Activated T-cell treated with anti-CD3 and anti-CD28 coated beads, Interleukin-2, amount 50 U/mL, for 4 hours (primary cell): Measurements from ENCODE around the gene ADNP2. TPM values are rescaled to one million over a fixed set of nuclear protein-coding genes. Genes with fewer than 3 reads are reported as not detected.

Experiments
- ATAC-seq, 2 donors: fragments of 200-7000 bp; cut with Tn5 transposase; one replicate each; pipeline ENCODE4 v1.10.0; 2021
- DNase-seq: peaks from one replicate; pipeline ENCODE4 v3.0.0-alpha.2; 2020
- H3K27me3 Mint-ChIP-seq: one replicate; pipeline ENCODE4 v1.8.0; 2021; ENCODE audit warnings: low read depth, mixed read lengths
- H3K36me3 Mint-ChIP-seq: one replicate; pipeline ENCODE4 v1.8.0; 2022; ENCODE audit warnings: mixed read lengths; ENCODE audit not compliant: insufficient read depth
- H3K4me1 Mint-ChIP-seq: one replicate; pipeline ENCODE4 v1.8.0; 2021; ENCODE audit warnings: low read depth, mixed read lengths
- H3K4me3 Mint-ChIP-seq: one replicate; pipeline ENCODE4 v1.8.0; 2021; ENCODE audit warnings: mild to moderate bottlenecking, moderate library complexity, mixed read lengths
- H3K9me3 Mint-ChIP-seq: one replicate; pipeline ENCODE4 v1.8.0; 2021; ENCODE audit warnings: mixed read lengths
- total RNA-seq, 3 donors: library from RNA; stranded (reverse); gene quantifications; one replicate each; pipeline ENCODE4 v1.2.1, GENCODE V29; 2021

ADNP2 gene, protein sequence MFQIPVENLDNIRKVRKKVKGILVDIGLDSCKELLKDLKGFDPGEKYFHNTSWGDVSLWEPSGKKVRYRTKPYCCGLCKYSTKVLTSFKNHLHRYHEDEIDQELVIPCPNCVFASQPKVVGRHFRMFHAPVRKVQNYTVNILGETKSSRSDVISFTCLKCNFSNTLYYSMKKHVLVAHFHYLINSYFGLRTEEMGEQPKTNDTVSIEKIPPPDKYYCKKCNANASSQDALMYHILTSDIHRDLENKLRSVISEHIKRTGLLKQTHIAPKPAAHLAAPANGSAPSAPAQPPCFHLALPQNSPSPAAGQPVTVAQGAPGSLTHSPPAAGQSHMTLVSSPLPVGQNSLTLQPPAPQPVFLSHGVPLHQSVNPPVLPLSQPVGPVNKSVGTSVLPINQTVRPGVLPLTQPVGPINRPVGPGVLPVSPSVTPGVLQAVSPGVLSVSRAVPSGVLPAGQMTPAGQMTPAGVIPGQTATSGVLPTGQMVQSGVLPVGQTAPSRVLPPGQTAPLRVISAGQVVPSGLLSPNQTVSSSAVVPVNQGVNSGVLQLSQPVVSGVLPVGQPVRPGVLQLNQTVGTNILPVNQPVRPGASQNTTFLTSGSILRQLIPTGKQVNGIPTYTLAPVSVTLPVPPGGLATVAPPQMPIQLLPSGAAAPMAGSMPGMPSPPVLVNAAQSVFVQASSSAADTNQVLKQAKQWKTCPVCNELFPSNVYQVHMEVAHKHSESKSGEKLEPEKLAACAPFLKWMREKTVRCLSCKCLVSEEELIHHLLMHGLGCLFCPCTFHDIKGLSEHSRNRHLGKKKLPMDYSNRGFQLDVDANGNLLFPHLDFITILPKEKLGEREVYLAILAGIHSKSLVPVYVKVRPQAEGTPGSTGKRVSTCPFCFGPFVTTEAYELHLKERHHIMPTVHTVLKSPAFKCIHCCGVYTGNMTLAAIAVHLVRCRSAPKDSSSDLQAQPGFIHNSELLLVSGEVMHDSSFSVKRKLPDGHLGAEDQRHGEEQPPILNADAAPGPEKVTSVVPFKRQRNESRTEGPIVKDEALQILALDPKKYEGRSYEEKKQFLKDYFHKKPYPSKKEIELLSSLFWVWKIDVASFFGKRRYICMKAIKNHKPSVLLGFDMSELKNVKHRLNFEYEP
- total RNA-seq: 10 to 100 TPM; 23.3 to 26.3 (median 25.2) TPM

GRCh38 chr18:80108739-80109675 is at the start of gene ADNP2:
ADNP2 (plus strand) TSS chr18:80109262; CDS start chr18:80117543, 8,281 bp downstream.
- H3K4me1 Mint-ChIP-seq: peaks cover 37% of the 10 kb centered on the region
- H3K36me3 Mint-ChIP-seq: peaks cover 11% of the 10 kb centered on the region
- H3K4me3 Mint-ChIP-seq: peak within 1 kb of the TSS; percentile 85
- ATAC-seq (peak; percentile 81), DNase-seq (peak; percentile 75)
- H3K27me3 Mint-ChIP-seq: no peaks in the 10 kb centered on the region
- H3K9me3 Mint-ChIP-seq: no peaks in the 10 kb centered on the region

DNA sequence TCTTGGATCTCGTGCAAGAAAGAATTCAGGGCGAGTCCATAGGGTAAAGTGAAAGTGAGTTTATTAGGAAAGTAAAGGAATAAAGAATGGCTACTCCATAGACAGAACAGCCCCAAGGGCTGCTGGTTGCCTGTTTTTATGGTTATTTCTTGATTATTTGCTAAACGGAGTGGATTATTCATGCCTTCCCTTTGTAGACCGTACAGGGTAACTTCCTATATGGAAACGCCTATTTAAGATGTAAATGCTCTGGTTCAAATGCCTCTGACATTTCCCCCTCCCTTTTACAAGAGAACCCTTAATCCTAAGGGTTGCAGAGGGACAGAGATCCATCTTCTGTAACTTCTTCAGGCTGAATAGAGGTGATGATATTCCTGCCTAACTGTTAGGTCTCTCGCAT is 49.1 kb upstream of the ADNP2 start:
- no peak overlapping the region for H3K4me3 Mint-ChIP-seq
- H3K9me3 Mint-ChIP-seq: peaks cover 28% of the 10 kb centered on the region
- DNase-seq (no peak), ATAC-seq (no peak)
- peaks cover 2% of the 10 kb centered on the region for H3K36me3 Mint-ChIP-seq
- H3K4me1 Mint-ChIP-seq: no peaks in the 10 kb centered on the region
- peaks cover 2% of the 10 kb centered on the region for H3K27me3 Mint-ChIP-seq

DNA sequence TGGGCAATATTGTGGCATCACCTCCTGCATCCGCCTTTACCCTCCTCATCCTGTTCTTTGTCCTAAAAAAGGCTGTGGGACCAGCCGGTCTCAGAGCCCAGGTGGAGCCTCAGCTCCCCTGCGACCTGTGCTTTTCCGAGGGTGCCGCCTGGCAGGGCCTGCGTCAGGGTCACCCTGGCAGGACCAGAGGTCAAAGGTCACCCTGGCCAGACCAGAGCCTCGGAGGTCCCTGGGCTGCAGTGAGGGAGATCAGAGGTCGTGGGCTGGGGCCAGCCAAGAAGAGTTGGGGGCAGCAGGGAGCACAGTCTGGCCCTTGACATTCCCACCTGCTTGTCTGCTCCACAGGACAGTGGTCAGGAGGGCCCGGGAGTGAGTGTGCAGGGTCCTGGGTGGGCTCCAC is 43.4 kb upstream of the ADNP2 start:
- H3K27me3 Mint-ChIP-seq: no peaks in the 10 kb centered on the region
- H3K36me3 Mint-ChIP-seq: no peaks in the 10 kb centered on the region
- ATAC-seq (no peak), DNase-seq (no peak)
- H3K9me3 Mint-ChIP-seq: no peaks in the 10 kb centered on the region
- H3K4me1 Mint-ChIP-seq: no peaks in the 10 kb centered on the region
- H3K4me3 Mint-ChIP-seq: no peak overlapping the region

DNA sequence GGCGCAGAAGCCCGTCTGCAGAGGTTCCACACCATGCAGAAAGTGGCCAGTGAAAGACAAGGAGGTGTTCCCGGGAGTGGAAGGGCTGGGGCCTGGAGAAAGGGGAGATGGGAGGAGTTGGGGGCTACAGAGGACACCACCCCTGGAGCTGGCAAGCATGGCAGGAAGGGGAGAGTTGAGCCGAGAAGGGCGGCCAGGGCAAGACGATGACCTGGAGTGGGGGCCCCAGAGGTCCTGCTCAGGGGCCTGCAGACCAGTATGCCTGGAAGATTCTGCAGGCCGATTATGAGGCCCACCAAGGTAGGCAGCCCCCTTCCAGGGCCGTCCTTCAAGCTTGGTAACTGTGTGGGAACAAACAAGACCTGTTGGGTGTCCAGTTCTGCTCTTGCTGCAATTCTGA is 41.7 kb upstream of the ADNP2 start:
- Mint-ChIP-seq H3K4me1 (no peaks in the 10 kb centered on the region), H3K27me3 (no peaks in the 10 kb centered on the region), H3K4me3 (no peak overlapping the region), H3K36me3 (no peaks in the 10 kb centered on the region), H3K9me3 (no peaks in the 10 kb centered on the region)
- ATAC-seq: no peak
- no peak for DNase-seq

DNA sequence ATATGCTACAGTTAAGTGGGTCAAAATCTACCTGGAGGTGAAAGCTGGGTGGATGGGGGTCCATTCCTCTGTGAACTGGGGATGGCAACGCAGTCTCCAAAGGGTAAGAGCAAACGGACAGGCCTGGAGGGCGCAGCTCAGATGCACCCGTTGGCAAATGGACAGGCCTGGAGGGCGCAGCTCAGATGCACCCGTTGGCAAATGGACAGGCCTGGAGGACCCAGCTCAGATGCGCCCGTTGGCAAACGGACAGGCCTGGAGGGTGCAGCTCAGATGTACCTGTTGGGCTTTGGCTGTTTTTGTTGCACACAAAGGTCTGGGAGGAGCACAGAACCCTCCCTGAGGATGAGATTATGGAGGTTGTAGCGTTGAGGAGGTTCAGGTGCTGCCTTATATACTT is 41.2 kb upstream of the ADNP2 start:
- Mint-ChIP-seq H3K4me1 (no peaks in the 10 kb centered on the region), H3K9me3 (no peaks in the 10 kb centered on the region), H3K27me3 (no peaks in the 10 kb centered on the region), H3K4me3 (no peak overlapping the region), H3K36me3 (no peaks in the 10 kb centered on the region)
- ATAC-seq (no peak), DNase-seq (no peak)

- ATAC-seq: no peak
Observed at GRCh38 chr18:80068571-80069272, 40.3 kb upstream of the ADNP2 start.

DNA sequence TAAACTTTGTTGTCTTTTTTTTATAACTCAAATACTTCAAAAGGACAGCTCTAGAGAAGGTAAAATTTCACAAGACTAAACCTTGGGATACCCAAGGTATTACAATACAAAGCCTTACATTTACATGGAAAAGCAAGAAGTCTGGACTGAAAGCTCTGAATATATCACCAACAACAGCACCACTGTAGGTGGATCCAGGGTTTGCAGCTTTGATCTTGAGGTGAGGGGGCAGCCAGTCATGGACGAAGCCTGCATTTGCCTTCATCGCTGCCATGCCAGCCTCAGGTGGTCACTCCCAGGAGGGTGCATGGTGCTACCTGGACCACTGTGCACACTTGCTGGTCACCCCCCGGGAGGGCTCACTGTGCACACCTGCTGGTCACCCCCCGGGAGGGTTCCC is 38.2 kb upstream of the ADNP2 start:
- ATAC-seq: no peak
- no peaks in the 10 kb centered on the region for H3K4me1 Mint-ChIP-seq
- no peaks in the 10 kb centered on the region for H3K36me3 Mint-ChIP-seq
- H3K4me3 Mint-ChIP-seq: no peak overlapping the region
- no peak for DNase-seq
- no peaks in the 10 kb centered on the region for H3K9me3 Mint-ChIP-seq
- no peaks in the 10 kb centered on the region for H3K27me3 Mint-ChIP-seq

More at GRCh38 chr18:80068571-80069272, 40.3 kb upstream of the ADNP2 start:
- Mint-ChIP-seq H3K4me1 (no peaks in the 10 kb centered on the region), H3K9me3 (no peaks in the 10 kb centered on the region), H3K4me3 (no peak overlapping the region), H3K27me3 (no peaks in the 10 kb centered on the region), H3K36me3 (no peaks in the 10 kb centered on the region)
- no peak for DNase-seq

DNA sequence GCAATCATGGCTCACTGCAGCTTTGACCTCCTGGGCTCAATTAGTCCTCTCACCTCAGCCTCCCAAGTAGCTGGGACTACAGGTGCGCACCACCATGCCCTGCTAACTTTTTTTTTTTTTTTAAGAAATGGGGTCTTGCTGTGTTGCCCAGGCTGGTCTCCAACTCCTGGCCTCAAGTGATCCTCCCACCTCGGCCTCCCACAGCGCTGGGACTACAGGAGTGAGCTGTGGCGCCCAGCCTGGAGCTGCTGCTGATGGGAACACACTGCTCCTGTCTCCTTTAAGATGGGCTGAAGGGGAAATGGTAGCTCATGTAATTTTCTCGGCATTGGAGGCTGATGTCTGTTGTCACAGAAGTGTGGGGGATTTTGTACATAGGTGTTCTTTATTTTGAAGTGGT is 34.9 kb upstream of the ADNP2 start:
- no peak for ATAC-seq

DNA sequence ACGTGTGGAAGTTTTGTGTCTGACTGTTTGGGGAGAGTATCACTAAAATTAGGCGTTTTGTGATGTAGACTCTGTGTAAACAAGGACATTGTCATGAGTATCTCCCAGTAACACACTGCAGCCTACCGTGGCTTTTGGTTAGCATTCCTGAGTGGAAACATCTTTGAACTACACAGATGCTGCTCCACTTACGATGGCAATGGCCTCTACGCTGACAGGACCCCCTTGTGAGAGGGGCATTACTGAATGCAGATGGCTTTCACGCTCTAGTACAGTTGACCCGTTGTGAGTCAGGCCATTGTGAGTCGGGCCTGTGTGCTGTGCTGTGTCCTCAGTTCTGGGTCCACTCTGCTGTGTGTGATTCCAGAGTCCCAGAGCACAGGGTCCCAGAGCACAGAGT is 34.4 kb upstream of the ADNP2 start:
- no peak for ATAC-seq
- Mint-ChIP-seq H3K4me3 (no peak overlapping the region), H3K9me3 (no peaks in the 10 kb centered on the region)

More for the DNA sequence above, 34.9 kb upstream of the ADNP2 start:
- Mint-ChIP-seq H3K4me1 (no peaks in the 10 kb centered on the region), H3K9me3 (no peaks in the 10 kb centered on the region), H3K36me3 (no peaks in the 10 kb centered on the region), H3K27me3 (peaks cover 9% of the 10 kb centered on the region), H3K4me3 (no peak overlapping the region)
- no peak for DNase-seq

GRCh38 chr18:80075940-80076339 is 33.1 kb upstream of the ADNP2 start:
- Mint-ChIP-seq H3K4me3 (no peak overlapping the region), H3K4me1 (no peaks in the 10 kb centered on the region), H3K36me3 (no peaks in the 10 kb centered on the region), H3K27me3 (peaks cover 9% of the 10 kb centered on the region), H3K9me3 (no peaks in the 10 kb centered on the region)
- no peak for ATAC-seq
- no peak for DNase-seq

More for the DNA sequence above, 34.4 kb upstream of the ADNP2 start:
- peaks cover 9% of the 10 kb centered on the region for H3K27me3 Mint-ChIP-seq
- DNase-seq: no peak
- H3K4me1 Mint-ChIP-seq: no peaks in the 10 kb centered on the region
- no peaks in the 10 kb centered on the region for H3K36me3 Mint-ChIP-seq

DNA sequence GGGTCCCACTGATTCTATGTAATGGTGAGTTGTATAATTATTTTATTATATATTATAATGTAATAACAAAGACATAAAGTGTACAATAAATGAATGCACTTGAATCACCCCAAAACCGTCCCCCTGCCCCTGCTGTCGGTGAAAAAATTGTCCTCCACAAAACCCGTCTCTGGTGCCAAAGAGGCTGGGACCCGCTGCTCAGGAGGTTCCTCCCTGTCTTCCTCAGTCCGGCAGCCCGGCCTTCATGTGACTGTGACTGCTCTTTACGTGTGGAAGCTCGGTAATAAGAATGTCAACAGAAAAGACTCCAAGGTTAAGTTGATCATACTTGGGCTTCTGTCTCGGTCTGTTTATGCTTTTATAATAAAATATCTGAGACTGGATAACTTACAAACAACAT is 32.7 kb upstream of the ADNP2 start:
- H3K9me3 Mint-ChIP-seq: no peaks in the 10 kb centered on the region

DNA sequence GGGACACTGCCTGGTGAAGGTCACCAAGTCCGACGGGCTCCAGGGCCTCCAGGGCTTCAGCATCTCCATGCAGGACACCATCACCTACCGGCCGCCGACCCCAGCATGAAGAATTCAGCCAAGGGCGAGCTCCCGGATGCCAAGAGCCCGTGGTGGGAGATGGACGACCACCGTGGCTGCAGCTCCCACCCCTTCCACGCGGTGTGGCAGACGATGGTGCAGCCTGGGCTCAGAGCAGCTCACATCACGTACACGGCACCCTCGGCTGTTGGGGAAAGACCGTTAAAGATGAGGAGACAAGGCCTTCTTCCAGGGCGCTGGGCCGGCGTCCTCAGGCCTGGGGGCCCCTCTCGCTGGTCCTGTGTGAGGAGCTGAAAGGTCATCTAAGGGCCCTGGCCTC is 31.2 kb upstream of the ADNP2 start:
- Mint-ChIP-seq H3K36me3 (no peaks in the 10 kb centered on the region), H3K27me3 (peaks cover 11% of the 10 kb centered on the region), H3K4me1 (no peaks in the 10 kb centered on the region), H3K4me3 (no peak overlapping the region), H3K9me3 (no peaks in the 10 kb centered on the region)
- no peak for DNase-seq
- ATAC-seq: no peak

More for the DNA sequence above, 32.7 kb upstream of the ADNP2 start:
- no peak for DNase-seq
- no peaks in the 10 kb centered on the region for H3K36me3 Mint-ChIP-seq
- H3K27me3 Mint-ChIP-seq: peaks cover 9% of the 10 kb centered on the region
- ATAC-seq: no peak
- H3K4me3 Mint-ChIP-seq: no peak overlapping the region
- no peaks in the 10 kb centered on the region for H3K4me1 Mint-ChIP-seq

GRCh38 chr18:80086281-80086680 is 22.8 kb upstream of the ADNP2 start:
- Mint-ChIP-seq H3K9me3 (peaks cover 38% of the 10 kb centered on the region), H3K4me1 (no peaks in the 10 kb centered on the region), H3K27me3 (peaks cover 11% of the 10 kb centered on the region), H3K4me3 (no peak overlapping the region), H3K36me3 (no peaks in the 10 kb centered on the region)
- DNase-seq (no peak), ATAC-seq (no peak)
